SIG-M5 treated with dmso at 0.1 percent for 504 hours (cell line): ENCODE data around the gene MAPK4.

Experiments
- DNase-seq: peaks from one replicate; lab custom pipeline; 2025; ENCODE audit not compliant: unreplicated experiment; lab: John Stamatoyannopoulos, UW

MAPK4 gene

DNA sequence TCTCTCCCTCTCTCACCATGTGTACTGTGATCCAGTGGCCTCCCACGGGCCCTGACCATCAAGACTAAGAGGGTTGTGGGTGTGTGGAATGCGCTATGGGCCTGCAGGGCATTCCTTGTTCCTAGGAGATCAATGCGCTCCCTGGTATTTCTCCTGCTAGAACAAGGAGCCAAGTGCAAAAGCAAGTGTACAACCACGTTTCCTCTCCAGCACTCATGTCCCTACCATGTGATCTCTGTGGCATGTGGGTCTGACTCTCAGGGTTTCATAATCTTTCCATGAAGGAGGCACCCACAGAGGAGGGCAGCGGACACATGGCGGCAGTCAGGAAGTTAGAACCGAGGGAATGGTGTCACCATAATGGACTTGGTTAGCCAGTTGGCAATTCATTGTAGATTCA, 91.4 kb downstream of the MAPK4 start:
- DNase-seq = no peak

- no peak for DNase-seq
These were observed 93.7 kb downstream of the MAPK4 start for GRCh38 chr18:50653402-50654093.

DNA sequence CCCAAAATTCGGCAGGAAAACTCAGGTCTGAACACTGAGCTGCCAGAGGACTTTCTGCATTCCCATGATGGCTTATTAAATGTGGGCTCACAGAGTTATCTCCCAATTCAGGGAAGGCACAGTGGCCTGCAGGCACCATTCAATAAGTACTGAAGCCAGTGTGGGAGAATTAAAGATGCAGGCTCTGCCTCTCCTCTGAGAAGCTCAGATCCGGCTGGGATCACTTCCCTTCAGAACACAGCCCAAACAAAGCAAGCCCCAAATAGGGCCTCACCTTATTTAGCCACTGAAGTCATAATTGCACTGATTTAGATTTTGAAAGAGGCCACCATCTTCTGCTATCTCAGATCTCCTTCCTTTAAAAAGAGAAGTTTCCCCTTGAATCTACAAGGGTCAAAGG, 94.3 kb downstream of the MAPK4 start:
- no peak for DNase-seq

GRCh38 chr18:50654658-50655550, 95.0 kb downstream of the MAPK4 start:
- no peak for DNase-seq

GRCh38 chr18:50656396-50656795, 96.5 kb downstream of the MAPK4 start:
- no peak for DNase-seq

GRCh38 chr18:50656841-50657470, 97.1 kb downstream of the MAPK4 start:
- no peak for DNase-seq

GRCh38 chr18:50658601-50659000, 98.7 kb downstream of the MAPK4 start:
- DNase-seq = no peak

DNA sequence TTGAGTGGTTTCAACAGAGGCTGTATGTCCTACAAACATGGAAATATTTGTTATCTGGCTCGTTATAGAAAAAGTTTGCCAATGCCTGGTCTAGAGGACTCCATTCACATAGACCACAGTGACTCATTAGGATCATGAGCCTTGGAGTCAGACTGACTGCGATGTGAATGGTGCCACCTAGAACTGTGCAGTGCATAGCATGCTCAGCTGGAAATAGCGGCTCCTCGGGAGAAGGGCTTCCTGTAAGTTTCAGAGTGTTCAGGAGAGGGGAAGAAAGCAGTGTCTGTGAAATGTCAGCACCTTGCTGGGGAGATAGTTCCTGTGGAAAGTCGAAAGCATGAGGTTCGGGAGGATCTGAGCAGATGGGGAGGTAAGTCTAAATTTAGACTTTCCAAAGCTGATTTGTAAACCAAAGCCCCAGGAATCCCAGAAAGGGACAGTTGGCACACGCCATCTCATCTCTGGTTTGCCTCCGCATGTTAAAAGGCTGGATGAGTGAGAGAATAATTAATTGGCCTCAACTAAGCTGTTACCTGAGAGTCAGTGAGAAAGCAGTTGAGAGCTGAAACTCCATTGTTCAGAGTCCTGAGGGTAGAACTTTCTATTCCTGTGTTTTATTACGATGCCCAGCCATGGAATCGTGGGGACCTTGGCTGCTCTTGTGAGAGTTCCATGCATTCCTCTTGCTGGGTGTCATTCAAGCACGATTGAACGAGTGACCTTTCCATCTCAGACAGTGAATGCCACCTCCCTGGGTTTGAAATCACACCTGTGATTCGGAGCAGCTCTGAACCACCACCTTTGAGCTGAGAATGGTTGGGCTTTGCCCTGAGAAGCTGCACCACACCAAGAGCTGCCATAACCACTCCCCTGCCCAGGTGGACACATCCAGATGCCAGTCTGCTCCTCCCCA, 99.5 kb downstream of the MAPK4 start:
- no peak for DNase-seq

GRCh38 chr18:50661013-50661412, 101.1 kb downstream of the MAPK4 start:
- DNase-seq = no peak

DNA sequence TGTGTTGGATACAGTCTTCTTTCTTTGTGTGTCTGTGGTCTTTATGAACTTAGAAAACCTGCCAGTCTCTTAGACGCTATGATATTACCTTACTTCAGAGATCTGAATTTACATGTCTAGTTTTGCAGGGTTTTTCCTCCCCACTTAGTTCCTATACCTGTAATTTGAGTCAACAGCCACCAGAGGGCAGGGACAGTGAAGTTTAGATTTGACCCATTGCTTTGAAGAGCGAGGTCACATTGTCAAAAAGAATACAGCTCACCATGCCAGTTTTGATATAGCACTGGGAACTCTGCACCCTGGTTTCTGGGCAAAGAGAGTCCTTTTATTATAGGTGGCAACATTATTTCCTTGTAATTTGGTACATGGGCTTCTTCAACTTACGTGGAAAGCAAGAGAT, 102.3 kb downstream of the MAPK4 start:
- peak; percentile 13 for DNase-seq

DNA sequence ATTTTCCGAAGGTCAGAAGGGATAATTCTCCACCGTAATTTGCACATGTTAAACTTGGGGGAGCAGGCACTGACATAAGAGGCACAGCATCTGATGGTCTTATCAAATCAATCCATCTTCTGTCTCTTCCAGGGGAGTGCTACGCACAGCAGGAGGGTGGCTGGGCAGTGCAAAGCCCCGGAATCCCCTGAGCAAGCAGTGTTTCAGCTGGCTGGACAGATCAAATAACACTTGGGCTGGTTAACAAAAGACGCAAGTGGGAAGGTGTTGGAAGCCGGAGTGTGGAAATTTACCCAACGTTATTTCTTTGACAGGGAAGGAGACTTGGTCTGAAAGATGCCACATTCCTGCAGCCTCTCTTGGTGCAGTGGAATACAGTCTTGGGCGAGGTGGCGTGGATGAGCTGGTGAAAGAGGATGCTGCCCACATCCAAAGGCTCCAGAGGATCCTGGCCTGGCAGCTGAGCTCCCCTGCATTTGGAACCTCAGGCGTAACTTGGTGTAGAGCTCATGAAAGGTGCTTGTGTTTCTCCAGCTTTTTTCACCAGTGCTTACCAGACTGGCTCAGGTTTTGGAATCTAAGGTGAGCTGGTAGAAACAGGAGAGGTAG, 103.0 kb downstream of the MAPK4 start:
- no peak for DNase-seq

- DNase-seq = no peak
These were observed 103.9 kb downstream of the MAPK4 start for GRCh38 chr18:50663626-50664441.

DNA sequence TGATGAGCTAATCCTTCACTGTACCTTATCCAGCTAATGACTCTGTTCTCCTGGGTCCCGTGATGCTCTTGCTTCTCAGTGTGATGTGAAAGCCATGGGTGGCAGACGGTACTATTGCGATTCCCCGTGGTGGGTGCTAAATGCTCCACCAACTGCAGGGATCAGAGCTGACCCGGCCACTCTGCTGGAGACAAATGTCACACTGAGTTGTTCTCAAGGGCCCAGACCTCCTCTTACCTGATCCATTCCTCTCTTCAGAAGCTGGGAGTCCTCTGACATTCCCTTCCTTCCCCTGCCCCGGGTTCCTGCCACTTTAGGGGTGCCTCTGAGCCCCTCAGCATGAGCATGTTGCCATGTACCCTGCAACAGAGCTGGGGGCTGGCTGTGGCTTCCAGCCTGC, 105.1 kb downstream of the MAPK4 start:
- no peak for DNase-seq

DNA sequence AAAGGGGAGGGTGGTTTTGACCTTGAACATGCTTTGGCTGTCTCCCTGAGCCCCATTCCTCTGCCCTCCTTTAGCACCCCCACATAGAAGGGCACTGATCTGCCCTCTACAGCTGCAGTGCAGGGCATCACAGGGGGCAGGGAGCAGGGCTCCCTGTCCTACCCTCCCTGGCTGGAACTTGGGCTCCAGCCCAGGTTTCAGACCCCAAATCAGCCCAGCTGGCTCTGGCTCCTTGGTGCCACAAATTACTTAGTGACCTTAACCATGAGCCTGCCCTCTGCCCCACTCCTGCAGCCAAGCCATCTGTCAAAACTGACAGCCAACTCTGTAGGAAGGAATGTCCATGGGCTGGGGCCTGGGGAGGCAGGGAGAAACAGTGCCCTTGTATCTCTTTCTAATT, 105.6 kb downstream of the MAPK4 start:
- DNase-seq = no peak

- no peak for DNase-seq
These were observed 106.6 kb downstream of the MAPK4 start for GRCh38 chr18:50666536-50666935.

DNA sequence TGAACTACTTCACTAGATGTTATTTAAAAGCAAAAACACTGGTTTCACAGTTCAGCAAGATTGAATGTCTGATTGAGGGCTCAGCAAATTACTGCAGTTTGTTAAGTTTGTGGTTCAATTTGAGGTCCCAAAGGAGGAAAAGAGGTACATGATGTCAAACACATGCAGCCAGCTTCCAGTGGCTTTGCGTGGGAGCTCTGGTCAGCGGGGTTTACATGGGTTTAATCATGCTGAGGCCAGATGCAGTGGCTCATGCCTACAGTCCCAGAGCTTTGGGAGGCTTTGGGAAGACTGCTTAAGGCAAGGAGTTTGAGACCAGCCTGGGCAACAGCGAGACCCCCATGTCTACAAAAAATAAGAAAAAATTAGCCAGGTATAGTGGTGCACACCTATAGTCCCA, 111.5 kb downstream of the MAPK4 start:
- no peak for DNase-seq

GRCh38 chr18:50674307-50674980, 114.6 kb downstream of the MAPK4 start:
- no peak for DNase-seq

- DNase-seq = no peak
These were observed 115.2 kb downstream of the MAPK4 start for GRCh38 chr18:50675043-50675442.

DNA sequence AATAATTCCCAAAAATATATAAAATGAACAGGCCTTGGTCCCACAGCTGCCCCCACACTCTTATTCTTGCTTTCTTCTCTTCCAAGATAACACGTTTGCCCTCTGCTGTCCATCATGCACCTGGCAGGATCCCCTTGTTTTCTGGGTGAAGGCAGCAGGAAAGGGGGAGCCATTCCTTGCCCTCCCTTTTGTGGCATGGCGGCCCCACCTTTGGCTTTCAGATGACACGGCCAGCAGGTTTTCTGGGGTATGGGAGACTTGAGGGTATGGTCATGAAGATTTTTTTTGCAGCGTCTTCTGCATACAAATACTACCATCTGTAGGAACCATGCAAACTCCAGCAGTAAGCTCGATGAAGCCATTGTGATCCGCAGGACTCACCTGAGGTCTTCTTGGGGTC, 118.8 kb downstream of the MAPK4 start:
- no peak for DNase-seq
